Measurements from ENCODE around the gene FRMD4A. TPM values are rescaled to one million over a fixed set of nuclear protein-coding genes. Genes with fewer than 3 reads are reported as not detected.

Gene FRMD4A
- total and polyA plus RNA-seq, 8 donors = 6.9 to 25.3 (median 11.3) TPM

DNA sequence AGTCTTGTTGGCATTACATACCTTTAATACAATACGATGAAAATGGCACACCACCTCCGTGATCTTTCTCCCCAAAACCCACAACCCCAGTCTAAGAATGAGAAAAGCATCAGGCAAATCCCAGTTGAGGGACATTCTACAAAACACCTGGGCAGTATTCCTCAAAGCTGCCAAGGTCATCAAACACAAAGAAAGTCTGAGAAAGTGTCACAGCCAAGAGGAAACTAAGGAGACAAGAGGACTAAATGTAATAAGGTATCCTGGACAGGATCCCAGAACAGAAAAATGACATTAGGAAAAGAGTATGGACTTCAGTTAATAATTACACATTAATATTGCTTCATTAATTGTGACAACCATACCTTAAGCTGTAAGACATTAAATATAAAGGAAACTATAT is 14.5 kb upstream of the FRMD4A start:
- WGBS, 5 donors = 40 to 58% (median 52%) methylated on average over 2 of the region's 2 CpGs
- intact Hi-C loops (cut with DNase I; ENCODE audit: low total_unique reads) = no loop called here
- TF ChIP-seq, protein P1, sequence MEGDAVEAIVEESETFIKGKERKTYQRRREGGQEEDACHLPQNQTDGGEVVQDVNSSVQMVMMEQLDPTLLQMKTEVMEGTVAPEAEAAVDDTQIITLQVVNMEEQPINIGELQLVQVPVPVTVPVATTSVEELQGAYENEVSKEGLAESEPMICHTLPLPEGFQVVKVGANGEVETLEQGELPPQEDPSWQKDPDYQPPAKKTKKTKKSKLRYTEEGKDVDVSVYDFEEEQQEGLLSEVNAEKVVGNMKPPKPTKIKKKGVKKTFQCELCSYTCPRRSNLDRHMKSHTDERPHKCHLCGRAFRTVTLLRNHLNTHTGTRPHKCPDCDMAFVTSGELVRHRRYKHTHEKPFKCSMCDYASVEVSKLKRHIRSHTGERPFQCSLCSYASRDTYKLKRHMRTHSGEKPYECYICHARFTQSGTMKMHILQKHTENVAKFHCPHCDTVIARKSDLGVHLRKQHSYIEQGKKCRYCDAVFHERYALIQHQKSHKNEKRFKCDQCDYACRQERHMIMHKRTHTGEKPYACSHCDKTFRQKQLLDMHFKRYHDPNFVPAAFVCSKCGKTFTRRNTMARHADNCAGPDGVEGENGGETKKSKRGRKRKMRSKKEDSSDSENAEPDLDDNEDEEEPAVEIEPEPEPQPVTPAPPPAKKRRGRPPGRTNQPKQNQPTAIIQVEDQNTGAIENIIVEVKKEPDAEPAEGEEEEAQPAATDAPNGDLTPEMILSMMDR (IDR thresholded peaks at IDR 0.05) = no peak
- no peak for TF ChIP-seq EP300 (IDR thresholded peaks at IDR 0.05)
- TF ChIP-seq POLR2AphosphoS5 (IDR thresholded peaks at IDR 0.05) = no peak
- no peak for TF ChIP-seq POLR2A (IDR thresholded peaks at IDR 0.05)
- no peak overlapping the region for H3K4me3 ChIP-seq
- no peaks in the 10 kb centered on the region for H3K9me3 ChIP-seq
- no peaks in the 10 kb centered on the region for H3K4me1 ChIP-seq
- H3K27me3 ChIP-seq = peaks cover 0 to 5% (median 2%) of the 10 kb centered on the region in 3 donors
- no peak overlapping the region for H3K27ac ChIP-seq
- H3K36me3 ChIP-seq = no peaks in the 10 kb centered on the region
- no peak for DNase-seq

DNA sequence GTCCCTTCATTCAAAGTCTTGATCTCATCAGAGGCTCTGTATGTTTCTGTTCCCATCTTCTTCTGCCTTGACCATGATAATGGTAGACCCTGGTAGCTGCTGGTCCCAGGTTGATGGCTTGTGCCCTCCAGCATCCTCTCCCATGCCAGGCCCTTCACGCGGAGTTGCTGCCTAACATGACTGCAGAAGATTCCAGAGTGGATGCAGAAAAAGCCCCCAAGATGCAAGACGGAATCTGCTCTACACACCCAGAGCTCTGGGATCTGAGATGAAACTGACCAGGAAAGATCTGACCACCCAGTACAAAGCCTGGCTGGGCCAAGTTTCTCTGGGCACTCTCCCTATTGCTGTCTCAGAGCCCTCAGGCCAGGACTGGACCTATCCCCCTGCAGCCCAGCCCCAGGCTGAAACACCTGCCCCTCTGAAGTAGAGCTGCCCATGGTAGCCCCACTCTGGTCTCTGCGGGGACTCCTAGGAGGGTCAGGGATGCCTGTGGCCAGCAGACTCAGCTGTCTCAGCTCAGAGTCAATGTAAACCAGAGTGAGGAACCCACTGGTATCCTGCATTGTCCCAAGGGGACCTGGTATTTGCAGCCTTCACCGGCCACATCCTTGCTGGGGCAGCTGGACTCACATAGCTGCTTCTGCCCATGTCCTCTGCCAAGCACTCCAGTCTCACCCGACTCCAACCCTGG is 9.5 kb upstream of the FRMD4A start:
- no peaks in the 10 kb centered on the region for H3K36me3 ChIP-seq

DNA sequence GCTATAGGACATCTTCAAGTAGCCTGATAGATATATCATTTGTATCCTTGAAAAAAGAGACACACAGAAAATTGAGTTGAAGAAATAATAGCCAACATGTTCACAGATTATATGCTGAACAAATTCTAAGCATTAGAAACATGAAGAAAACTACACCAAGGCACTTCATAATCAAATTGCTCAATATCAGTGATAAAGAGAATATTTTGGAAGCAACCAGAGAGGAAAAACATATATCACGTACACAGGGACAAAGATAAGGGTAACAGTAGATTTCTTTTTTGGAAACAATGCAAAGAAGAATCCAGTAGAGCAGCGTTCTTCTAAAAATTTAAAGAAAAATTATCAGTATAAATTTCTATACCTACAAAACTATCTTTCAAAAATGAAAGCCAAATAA is 6.0 kb upstream of the FRMD4A start:
- intact Hi-C loops (cut with DNase I; ENCODE audit: low total_unique reads) = no loop called here
- Histone ChIP-seq H3K4me3 (no peak overlapping the region), H3K4me1 (peaks cover 0 to 4% (median 0%) of the 10 kb centered on the region in 4 donors), H3K27ac (no peak overlapping the region), H3K36me3 (no peaks in the 10 kb centered on the region), H3K27me3 (peaks cover 0 to 21% (median 0%) of the 10 kb centered on the region in 3 donors), H3K9me3 (no peaks in the 10 kb centered on the region)
- no peak for DNase-seq
- 56 to 79% (median 61%) methylated on average over 2 of the region's 2 CpGs for WGBS, 5 donors
- no peak for TF ChIP-seq POLR2AphosphoS5 (IDR thresholded peaks at IDR 0.05)
- TF ChIP-seq EP300 (IDR thresholded peaks at IDR 0.05) = no peak
- no peak for TF ChIP-seq POLR2A (IDR thresholded peaks at IDR 0.05)
- TF ChIP-seq, protein P1 (IDR thresholded peaks at IDR 0.05) = no peak

More for the DNA sequence above, 9.5 kb upstream of the FRMD4A start:
- Histone ChIP-seq H3K27ac (no peak overlapping the region), H3K4me3 (no peak overlapping the region), H3K4me1 (peaks cover 0 to 4% (median 0%) of the 10 kb centered on the region in 4 donors), H3K9me3 (no peaks in the 10 kb centered on the region), H3K27me3 (peaks cover 0 to 5% (median 3%) of the 10 kb centered on the region in 3 donors)
- intact Hi-C loops (cut with DNase I; ENCODE audit: low total_unique reads) = no loop called here
- TF ChIP-seq, protein P1 (IDR thresholded peaks at IDR 0.05) = no peak
- 84 to 97% (median 93%) methylated on average over 6 of the region's 6 CpGs for WGBS, 5 donors
- no peak for DNase-seq

DNA sequence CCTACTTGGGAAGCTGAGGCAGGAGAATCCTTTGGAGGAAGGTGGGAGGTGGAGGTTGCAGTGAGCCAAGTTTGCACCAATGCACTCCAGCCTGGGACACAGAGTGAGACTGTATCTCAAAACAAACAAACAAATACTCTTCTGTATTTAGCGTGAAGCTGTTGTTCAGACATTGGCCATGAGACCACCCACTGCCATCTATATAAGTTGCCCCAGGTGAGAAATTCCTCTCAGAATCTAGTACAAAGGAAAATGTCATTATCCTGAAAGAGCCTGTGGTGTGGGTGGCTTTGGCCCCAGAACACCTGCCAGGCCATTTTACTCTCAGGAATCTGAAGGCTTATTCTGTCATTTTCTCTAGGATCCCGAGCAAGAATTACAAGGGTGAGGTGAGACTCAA is 4.0 kb upstream of the FRMD4A start:
- Histone ChIP-seq H3K27ac (no peak overlapping the region), H3K36me3 (no peaks in the 10 kb centered on the region), H3K4me1 (peaks cover 0 to 15% (median 6%) of the 10 kb centered on the region in 4 donors), H3K4me3 (no peak overlapping the region), H3K27me3 (peaks cover 0 to 35% (median 12%) of the 10 kb centered on the region in 3 donors), H3K9me3 (no peaks in the 10 kb centered on the region)
- 58 to 83% (median 72%) methylated on average over 2 of the region's 2 CpGs for WGBS, 5 donors
- intact Hi-C loops (cut with DNase I; ENCODE audit: low total_unique reads) = no loop called here
- no peak for TF ChIP-seq POLR2AphosphoS5 (IDR thresholded peaks at IDR 0.05)
- TF ChIP-seq POLR2A (IDR thresholded peaks at IDR 0.05) = no peak
- TF ChIP-seq, protein P1 (IDR thresholded peaks at IDR 0.05) = no peak
- no peak for DNase-seq

All from stomach (tissue), 9 donors.